Parathyroid adenoma (tissue), 2 donors: ENCODE measurements around the gene RPL3.

Source experiments
- H2AFZ ChIP-seq: fragments of 300-600 bp; sonication (generic); one replicate; pipeline ENCODE4 v1.7.0; 2017; ENCODE audit warnings: antibody characterized with exemption, mild to moderate bottlenecking
- H3K27ac ChIP-seq: fragments of 300-600 bp; sonication (generic); one replicate; pipeline ENCODE4 v1.7.0; 2017
- H3K27me3 ChIP-seq: fragments of 300-600 bp; sonication (generic); one replicate; pipeline ENCODE4 v1.7.0; 2017; ENCODE audit warnings: low read length; ENCODE audit not compliant: control insufficient read depth, insufficient read depth
- H3K36me3 ChIP-seq: fragments of 300-600 bp; sonication (generic); one replicate; pipeline ENCODE4 v1.7.0; 2017; ENCODE audit warnings: low read length; ENCODE audit not compliant: control insufficient read depth, insufficient read depth
- H3K4me1 ChIP-seq: fragments of 300-600 bp; sonication (generic); one replicate; pipeline ENCODE4 v1.7.0; 2017; ENCODE audit warnings: control low read depth
- H3K4me2 ChIP-seq: fragments of 300-600 bp; sonication (generic); one replicate; pipeline ENCODE4 v1.7.0; 2017; ENCODE audit warnings: low read length
- H3K4me3 ChIP-seq: fragments of 300-600 bp; sonication (generic); one replicate; pipeline ENCODE4 v1.7.0; 2017; ENCODE audit warnings: low read depth, low read length
- H3K79me2 ChIP-seq: fragments of 300-600 bp; sonication (generic); one replicate; pipeline ENCODE4 v1.7.0; 2017; ENCODE audit warnings: control low read depth
- H3K9ac ChIP-seq: fragments of 300-600 bp; sonication (generic); one replicate; pipeline ENCODE4 v1.7.0; 2017; ENCODE audit warnings: mild to moderate bottlenecking
- H3K9me3 ChIP-seq: fragments of 300-600 bp; sonication (generic); one replicate; pipeline ENCODE4 v1.7.0; 2017; ENCODE audit warnings: low read length; ENCODE audit not compliant: control insufficient read depth
- TF ChIP-seq, protein P1 (sequence below): fragments of 300-600 bp; sonication (generic); IDR thresholded peaks from one replicate; pipeline ENCODE4 v1.7.0; 2017; ENCODE audit warnings: antibody characterized with exemption, mild to moderate bottlenecking
- donor health status: primary hyperparathyroidism.

RPL3 gene

DNA sequence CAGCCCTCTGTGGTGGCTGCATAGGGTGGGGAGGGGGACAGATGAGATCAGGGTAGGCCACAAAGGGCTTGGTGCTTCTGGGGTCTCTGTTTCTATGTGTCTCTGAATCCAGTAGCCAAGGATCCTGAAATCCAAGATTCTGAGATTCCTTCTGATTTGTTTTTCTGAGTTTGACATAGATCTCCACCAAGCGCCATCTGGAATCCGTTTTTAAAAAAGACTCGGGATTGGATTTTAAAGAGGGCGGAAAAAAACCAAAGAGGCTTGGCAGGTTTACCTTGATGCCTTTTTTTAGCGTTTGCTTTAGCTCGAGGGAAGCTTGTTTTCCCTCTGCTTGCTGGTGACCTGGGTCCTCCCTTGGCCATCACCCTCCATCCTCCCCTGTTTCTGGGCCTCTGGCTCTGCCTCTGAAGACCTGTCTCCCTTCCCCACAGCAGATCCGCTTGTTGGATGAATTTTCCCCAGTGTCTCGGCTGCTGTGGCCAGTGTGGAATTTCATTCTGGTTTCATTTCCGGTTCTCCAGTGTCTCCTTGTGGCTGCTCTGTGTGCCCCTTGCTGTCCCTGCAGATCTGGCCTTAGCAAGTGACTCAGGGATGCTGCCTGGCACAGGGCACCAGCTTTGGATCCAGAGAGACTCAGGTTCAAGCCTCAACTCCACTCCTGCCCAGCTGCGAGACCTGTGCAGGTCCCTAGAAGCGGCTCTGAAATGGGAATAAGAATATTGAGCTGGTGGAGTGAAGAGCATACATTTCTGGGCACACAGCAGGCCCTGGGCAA, 45.5 kb upstream of the RPL3 start:
- TF ChIP-seq, protein P1, sequence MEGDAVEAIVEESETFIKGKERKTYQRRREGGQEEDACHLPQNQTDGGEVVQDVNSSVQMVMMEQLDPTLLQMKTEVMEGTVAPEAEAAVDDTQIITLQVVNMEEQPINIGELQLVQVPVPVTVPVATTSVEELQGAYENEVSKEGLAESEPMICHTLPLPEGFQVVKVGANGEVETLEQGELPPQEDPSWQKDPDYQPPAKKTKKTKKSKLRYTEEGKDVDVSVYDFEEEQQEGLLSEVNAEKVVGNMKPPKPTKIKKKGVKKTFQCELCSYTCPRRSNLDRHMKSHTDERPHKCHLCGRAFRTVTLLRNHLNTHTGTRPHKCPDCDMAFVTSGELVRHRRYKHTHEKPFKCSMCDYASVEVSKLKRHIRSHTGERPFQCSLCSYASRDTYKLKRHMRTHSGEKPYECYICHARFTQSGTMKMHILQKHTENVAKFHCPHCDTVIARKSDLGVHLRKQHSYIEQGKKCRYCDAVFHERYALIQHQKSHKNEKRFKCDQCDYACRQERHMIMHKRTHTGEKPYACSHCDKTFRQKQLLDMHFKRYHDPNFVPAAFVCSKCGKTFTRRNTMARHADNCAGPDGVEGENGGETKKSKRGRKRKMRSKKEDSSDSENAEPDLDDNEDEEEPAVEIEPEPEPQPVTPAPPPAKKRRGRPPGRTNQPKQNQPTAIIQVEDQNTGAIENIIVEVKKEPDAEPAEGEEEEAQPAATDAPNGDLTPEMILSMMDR: no peak
- H3K27me3 ChIP-seq: no peaks in the 10 kb centered on the region
- no peak overlapping the region for H3K4me3 ChIP-seq
- no peak overlapping the region for H2AFZ ChIP-seq
- H3K79me2 ChIP-seq: no peaks in the 10 kb centered on the region
- H3K27ac ChIP-seq: no peak overlapping the region
- H3K9ac ChIP-seq: no peak overlapping the region
- no peaks in the 10 kb centered on the region for H3K4me1 ChIP-seq
- H3K36me3 ChIP-seq: no peaks in the 10 kb centered on the region
- H3K9me3 ChIP-seq: no peaks in the 10 kb centered on the region
- no peak overlapping the region for H3K4me2 ChIP-seq

DNA sequence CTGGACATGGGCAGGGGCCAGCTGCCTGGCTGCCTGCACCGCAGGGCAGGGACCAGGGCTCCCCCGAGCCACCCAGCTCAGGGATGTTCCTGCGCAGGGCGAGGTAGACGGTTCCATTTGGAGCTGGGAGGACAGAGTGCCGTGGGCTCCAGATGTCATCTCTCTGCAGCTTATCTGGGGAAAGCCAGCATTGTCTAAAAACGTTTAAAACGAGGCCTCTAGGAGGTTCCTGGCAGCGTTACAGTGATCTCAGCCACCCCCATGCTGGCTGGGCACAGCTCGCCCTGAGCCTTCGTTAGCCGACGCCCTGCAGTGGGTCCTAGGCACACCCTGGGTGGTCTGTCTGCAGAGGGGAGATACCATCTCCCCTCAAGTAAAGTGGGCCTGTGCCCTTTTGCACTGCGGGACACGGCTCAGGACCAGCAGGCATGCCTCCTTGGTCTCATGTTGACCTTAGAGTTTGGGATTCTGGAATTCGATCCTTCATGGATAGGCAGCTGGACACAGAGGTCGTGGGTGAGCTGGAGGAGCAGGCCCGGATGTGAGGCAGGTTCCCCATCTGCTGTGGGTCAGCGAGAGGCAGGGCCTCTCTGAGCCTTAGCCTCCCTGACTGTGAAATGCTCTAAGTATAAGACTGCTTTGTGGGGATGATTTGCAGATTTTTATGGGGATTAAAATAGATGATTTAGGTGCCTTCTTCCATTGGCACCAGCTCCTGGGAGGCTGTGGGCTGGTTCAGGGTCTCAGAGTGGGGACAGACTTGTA, 44.5 kb upstream of the RPL3 start:
- H3K9me3 ChIP-seq: no peaks in the 10 kb centered on the region
- no peak overlapping the region for H3K4me3 ChIP-seq
- no peaks in the 10 kb centered on the region for H3K4me1 ChIP-seq
- H3K36me3 ChIP-seq: no peaks in the 10 kb centered on the region
- peak overlapping the region; percentile 51 for H2AFZ ChIP-seq
- H3K4me2 ChIP-seq: no peak overlapping the region
- no peak overlapping the region for H3K27ac ChIP-seq
- TF ChIP-seq, protein P1: no peak
- H3K79me2 ChIP-seq: no peaks in the 10 kb centered on the region
- H3K27me3 ChIP-seq: no peaks in the 10 kb centered on the region
- no peak overlapping the region for H3K9ac ChIP-seq

DNA sequence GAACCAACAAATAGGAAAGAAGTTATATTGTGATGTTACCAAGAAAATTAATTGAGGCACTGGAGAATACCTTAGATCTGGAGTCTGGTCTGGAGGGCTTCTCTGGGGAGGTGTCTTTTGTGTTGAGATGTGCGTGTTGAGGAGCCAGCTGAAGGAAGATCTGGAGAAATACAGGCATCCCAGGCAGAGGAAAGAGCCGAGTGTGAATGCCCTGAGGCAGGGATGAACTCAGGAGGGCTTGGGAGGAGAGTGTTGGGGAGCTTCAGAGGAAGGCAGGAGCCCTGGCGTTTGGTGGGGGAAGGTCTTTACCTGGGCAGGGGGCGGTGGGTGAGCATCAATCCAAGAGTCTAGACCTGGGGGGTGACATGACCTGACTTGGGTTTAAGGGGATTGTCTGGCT, 43.5 kb upstream of the RPL3 start:
- no peak overlapping the region for H3K9ac ChIP-seq
- H3K4me1 ChIP-seq: no peaks in the 10 kb centered on the region

DNA sequence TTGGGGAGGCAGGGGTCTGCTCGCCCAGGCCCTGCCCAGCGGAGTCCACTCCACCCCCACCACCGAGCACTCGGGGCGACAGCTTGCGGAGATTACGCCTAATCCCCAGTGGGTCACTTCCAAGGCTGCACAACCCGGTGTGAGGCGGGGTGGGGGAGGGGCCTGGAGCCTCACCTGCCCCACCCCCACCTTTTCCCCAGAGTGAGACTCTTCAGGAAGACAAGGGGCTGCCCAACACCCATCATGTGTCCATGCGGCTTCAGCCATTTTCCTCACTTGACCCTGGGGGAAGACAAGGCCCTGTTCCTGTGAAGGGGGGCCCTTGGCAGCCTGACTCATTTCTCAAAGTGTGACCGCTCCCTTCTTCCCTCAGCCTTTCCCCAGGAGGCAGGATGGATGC, 42.8 kb upstream of the RPL3 start:
- no peaks in the 10 kb centered on the region for H3K4me1 ChIP-seq

More for the DNA sequence above, 43.5 kb upstream of the RPL3 start:
- H3K9me3 ChIP-seq: no peaks in the 10 kb centered on the region
- no peak overlapping the region for H3K27ac ChIP-seq
- H3K4me2 ChIP-seq: no peak overlapping the region
- TF ChIP-seq, protein P1: no peak
- no peaks in the 10 kb centered on the region for H3K79me2 ChIP-seq
- H3K27me3 ChIP-seq: no peaks in the 10 kb centered on the region
- H3K4me3 ChIP-seq: no peak overlapping the region
- H3K36me3 ChIP-seq: no peaks in the 10 kb centered on the region
- no peak overlapping the region for H2AFZ ChIP-seq

More for the DNA sequence above, 42.8 kb upstream of the RPL3 start:
- no peak overlapping the region for H3K4me3 ChIP-seq
- no peaks in the 10 kb centered on the region for H3K9me3 ChIP-seq
- H2AFZ ChIP-seq: no peak overlapping the region
- H3K4me2 ChIP-seq: no peak overlapping the region
- TF ChIP-seq, protein P1: no peak
- H3K36me3 ChIP-seq: no peaks in the 10 kb centered on the region
- H3K79me2 ChIP-seq: no peaks in the 10 kb centered on the region
- no peak overlapping the region for H3K9ac ChIP-seq
- H3K27me3 ChIP-seq: no peaks in the 10 kb centered on the region
- H3K27ac ChIP-seq: no peak overlapping the region
